Heart right ventricle (tissue), 16 donors: ENCODE results near the gene ABO. TPM values are rescaled to one million over a fixed set of nuclear protein-coding genes. Genes with fewer than 3 reads are reported as not detected.
"Not testable (repeated sequence)": the region's sequence is repeated elsewhere in the genome, so short reads cannot be mapped to it uniquely, and the experiment has no call there.

ENCODE experiments used
- ATAC-seq, 8 donors: fragments of 200-7000 bp; cut with Tn5 transposase; one replicate each; pipeline ENCODE4 v1.9.1; 2020; ENCODE audit warnings: mild to moderate bottlenecking in 8 of 8, moderate library complexity in 8 of 8, moderate number of reproducible peaks in 1 of 8
- DNase-seq, 2 donors: peaks; one replicate each; pipeline ENCODE4 v3.0.0-alpha.2; 2020
- H3K27ac ChIP-seq, 10 donors: fragments of 200-600 bp; sonication (generic) in 2 of 10; one replicate each; pipeline versions ENCODE4 v1.5.0 to v1.8.0; 2020 to 2022; ENCODE audit warnings: mild to moderate bottlenecking in 3 of 10
- H3K27me3 ChIP-seq, 7 donors: fragments of 200-600 bp; one replicate each; pipeline ENCODE4 v1.8.0; 2021 to 2022; ENCODE audit warnings: mild to moderate bottlenecking in 2 of 7
- H3K36me3 ChIP-seq, 9 donors: fragments of 200-600 bp; sonication (generic) in 1 of 9; one replicate each; pipeline versions ENCODE4 v1.5.0 to v1.8.0; 2020 to 2022; ENCODE audit warnings: mild to moderate bottlenecking in 2 of 9
- H3K4me1 ChIP-seq, 9 donors: fragments of 200-600 bp; sonication (generic) in 1 of 9; one replicate each; pipeline versions ENCODE4 v1.5.0 to v1.8.0; 2020 to 2022; ENCODE audit warnings: mild to moderate bottlenecking in 4 of 9
- H3K4me3 ChIP-seq, 10 donors: fragments of 200-600 bp; sonication (generic) in 2 of 10; one replicate each; pipeline versions ENCODE4 v1.5.0 to v1.8.0; 2020 to 2022; ENCODE audit warnings: mild to moderate bottlenecking in 7 of 10, moderate library complexity in 2 of 10
- H3K9me3 ChIP-seq, 11 donors: fragments of 200-600 bp in 10 of 11; sonication (generic) in 2 of 11; one replicate each; pipeline versions ENCODE4 v1.5.0 to v1.8.0; 2013 to 2022; ENCODE audit warnings: mild to moderate bottlenecking in 2 of 11, control low read depth in 1 of 11, moderate library complexity in 1 of 11
- WGBS, 2 donors: extraction: QIAGEN DNeasy Blood & Tissue Kit; methylation state at CpG; one replicate each; pipeline ENCODE4 v1.1.7; 2013; ENCODE audit warnings: inconsistent platforms in 1 of 2; 5-methylcytosine and 5-hydroxymethylcytosine counted together
- intact Hi-C, 10 donors: fragments of 100-400 bp; cut with DNase I; formaldehyde crosslinking; loops; one replicate each; pipeline versions ENCODE4 v1.11.1 to v1.14.2; 2022
- polyA plus RNA-seq, 2 donors: library from polyadenylated mRNA; stranded (reverse); fragments of 200-250 nt; gene quantifications; one replicate each; pipeline ENCODE4 v1.2.3, GENCODE V29; 2013
- total RNA-seq, 10 donors: library from RNA; stranded (reverse); fragmentation: NEBNext Ultra II Directional in 3 of 10; extraction: Animal tissue kit (Norgen Biotek cat#: 25700) in 3 of 10; gene quantifications; one replicate each; pipeline versions ENCODE4 v1.2.1 to v1.2.4, GENCODE V29; 2021 to 2023
- TF ChIP-seq, protein P1 (sequence below), 9 donors: fragments of 200-600 bp; sonication (generic) in 2 of 9; IDR thresholded peaks; one replicate each; pipeline versions ENCODE4 v1.5.0 to v1.8.0; 2021 to 2022; ENCODE audit warnings: antibody characterized with exemption in 9 of 9, mild to moderate bottlenecking in 5 of 9, moderate library complexity in 1 of 9
- donor health status: Arrhythmogenic right ventricular cardiomyopathy.
- donor health status: ischemic (EF 13 %, LVEDD 7.1; RV severe dilation, severe dysfunction).
- donor health status: healthy with polysubstance abuse.
- donor health status: DM: no; HTN: yes; CAD: no.
- donor health status: DM: no; HTN: no; CAD: no.
- donor health status: ischemic (EF 25% LVEDD 6.9; RV normal size, moderate dysfunction).
- donor health status: ischemic (EF 25% LVEDD 5.7; RV mildly dilated, moderate dysfunction).
- donor health status: healthy.
- donor health status: DM: yes; HTN: yes; CAD: no.
- donor health status: Ischemic cardiomyopathy.
- donor health status: ischemic (EF 35%, LVEDD 5.7; RV mildly dilated, moderate dysfunction).
- donor health status: nonischemic (EF 11% LVEDD 7.7; RV severe dilation, severe dysfunction).
- donor health status: DM: yes; HTN: yes; CAD: no.
- donor health status: PGD.
- donor health status: ischemic (EF 29% LVEDD 5.4; RV normal size, mild dysfunction).
- donor health status: nonischemic (EF 23%, LVEDD 6.1; RV moderate dilation, normal function).

The ABO gene
- total and polyA plus RNA-seq, 12 donors: 0.25 to 2.9 (median 1.6) TPM

- peaks cover 0 to 10% (median 0%) of the 10 kb centered on the region in 11 donors for H3K9me3 ChIP-seq
- WGBS, 2 donors: 82 to 86% methylated on average over 14 of the region's 14 CpGs
- no peaks in the 10 kb centered on the region for H3K36me3 ChIP-seq
- TF ChIP-seq, protein P1, sequence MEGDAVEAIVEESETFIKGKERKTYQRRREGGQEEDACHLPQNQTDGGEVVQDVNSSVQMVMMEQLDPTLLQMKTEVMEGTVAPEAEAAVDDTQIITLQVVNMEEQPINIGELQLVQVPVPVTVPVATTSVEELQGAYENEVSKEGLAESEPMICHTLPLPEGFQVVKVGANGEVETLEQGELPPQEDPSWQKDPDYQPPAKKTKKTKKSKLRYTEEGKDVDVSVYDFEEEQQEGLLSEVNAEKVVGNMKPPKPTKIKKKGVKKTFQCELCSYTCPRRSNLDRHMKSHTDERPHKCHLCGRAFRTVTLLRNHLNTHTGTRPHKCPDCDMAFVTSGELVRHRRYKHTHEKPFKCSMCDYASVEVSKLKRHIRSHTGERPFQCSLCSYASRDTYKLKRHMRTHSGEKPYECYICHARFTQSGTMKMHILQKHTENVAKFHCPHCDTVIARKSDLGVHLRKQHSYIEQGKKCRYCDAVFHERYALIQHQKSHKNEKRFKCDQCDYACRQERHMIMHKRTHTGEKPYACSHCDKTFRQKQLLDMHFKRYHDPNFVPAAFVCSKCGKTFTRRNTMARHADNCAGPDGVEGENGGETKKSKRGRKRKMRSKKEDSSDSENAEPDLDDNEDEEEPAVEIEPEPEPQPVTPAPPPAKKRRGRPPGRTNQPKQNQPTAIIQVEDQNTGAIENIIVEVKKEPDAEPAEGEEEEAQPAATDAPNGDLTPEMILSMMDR (IDR thresholded peaks at IDR 0.05): no peak
- H3K4me1 ChIP-seq: no peaks in the 10 kb centered on the region
- peaks cover 0 to 21% (median 0%) of the 10 kb centered on the region in 7 donors for H3K27me3 ChIP-seq
- H3K27ac ChIP-seq: no peak overlapping the region
- intact Hi-C loops: no loop called here
- DNase-seq (no peak), ATAC-seq (no peak)
- H3K4me3 ChIP-seq: no peak overlapping the region
These were observed 67.9 kb downstream of the ABO start for GRCh38 chr9:133207021-133207531.

- 78 to 85% methylated on average over 35 of the region's 35 CpGs for WGBS, 2 donors
- DNase-seq: no peak
- Histone ChIP-seq H3K9me3 (peaks cover 0 to 6% (median 0%) of the 10 kb centered on the region in 11 donors), H3K27me3 (peaks cover 0 to 27% (median 0%) of the 10 kb centered on the region in 7 donors), H3K27ac (no peak overlapping the region), H3K36me3 (no peaks in the 10 kb centered on the region), H3K4me3 (no peak overlapping the region), H3K4me1 (no peaks in the 10 kb centered on the region)
- ATAC-seq: no peak
- TF ChIP-seq, protein P1 (IDR thresholded peaks at IDR 0.05): no peak
- intact Hi-C loops: no loop called here
These were observed 68.7 kb downstream of the ABO start for GRCh38 chr9:133205996-133206931.

DNA sequence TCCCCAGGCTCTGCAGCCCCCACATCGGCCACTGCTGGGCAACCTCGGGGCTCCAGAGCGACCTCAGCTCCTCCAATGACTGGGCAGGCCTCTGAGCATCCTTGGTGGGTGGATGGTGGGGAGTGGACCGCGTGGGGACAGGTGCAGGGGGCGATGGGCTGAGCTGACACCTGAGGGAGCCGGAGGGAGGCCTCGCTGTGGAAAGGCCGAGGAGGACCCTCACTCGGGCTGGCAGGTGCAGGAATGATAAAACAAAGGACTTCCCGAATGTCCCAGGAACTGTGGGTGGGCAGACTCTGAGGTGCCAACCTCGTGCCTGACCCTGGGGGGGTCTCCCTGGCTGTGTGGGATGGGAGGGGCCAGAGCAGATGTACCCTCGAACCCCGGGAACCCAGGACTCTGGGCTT is 69.5 kb downstream of the ABO start:
- H3K27ac ChIP-seq, DNase-seq, H3K36me3 ChIP-seq, ATAC-seq, H3K4me3 ChIP-seq, intact Hi-C loops, H3K4me1 ChIP-seq, H3K9me3 ChIP-seq: not testable (repeated sequence)
- peaks cover 0 to 31% (median 4%) of the 10 kb centered on the region in 7 donors for H3K27me3 ChIP-seq
- WGBS, 2 donors: 70 to 73% methylated on average over 14 of the region's 14 CpGs

Other genes starting within 250 kb of the ABO start
- 10 to 100 TPM; 29.4 to 44.4 (median 35.2) TPM for gene GTF3C5, start 244.2 kb downstream of the ABO start, total RNA-seq
- 10 to 100 TPM; 41.5 to 79.1 TPM for gene GTF3C5, start 244.2 kb downstream of the ABO start, polyA plus RNA-seq
- 10 to 100 TPM in 1 of 10 donors, 1 to 10 TPM in 9; 1.9 to 10.1 (median 2.8) TPM for gene CEL, start 213.2 kb downstream of the ABO start, total RNA-seq
- gene CEL, start 213.2 kb downstream of the ABO start, polyA plus RNA-seq: 1 to 10 TPM; 1.5 to 3.2 TPM
- gene RALGDS, start 154.0 kb downstream of the ABO start, total RNA-seq: 10 to 100 TPM; 21.4 to 45.1 (median 28.1) TPM
- 10 to 100 TPM; 15.6 to 40.5 TPM for gene RALGDS, start 154.0 kb downstream of the ABO start, polyA plus RNA-seq
- gene GBGT1, start 111.3 kb downstream of the ABO start, total RNA-seq: 10 to 100 TPM in 3 of 10 donors, 1 to 10 TPM in 7; 2.5 to 14.7 (median 6.2) TPM
- 10 to 100 TPM in 1 of 2 donors, 1 to 10 TPM in 1; 5.5 to 10.5 TPM for gene GBGT1, start 111.3 kb downstream of the ABO start, polyA plus RNA-seq
- gene OBP2B, start 66.0 kb downstream of the ABO start, total RNA-seq: under 1 TPM in 1 of 10 donors, not detected in 9; 0.75 TPM
- not detected for gene OBP2B, start 66.0 kb downstream of the ABO start, polyA plus RNA-seq
- 10 to 100 TPM in 7 of 10 donors, 1 to 10 TPM in 3; 9.1 to 14.2 (median 11.3) TPM for gene SURF6, start 61.0 kb upstream of the ABO start, total RNA-seq
- gene SURF6, start 61.0 kb upstream of the ABO start, polyA plus RNA-seq: 10 to 100 TPM; 13.3 to 14.8 TPM
- 10 to 100 TPM; 11.9 to 21.1 (median 17.4) TPM for gene MED22, start 72.9 kb upstream of the ABO start, total RNA-seq
- 10 to 100 TPM; 10.2 to 23.6 TPM for gene MED22, start 72.9 kb upstream of the ABO start, polyA plus RNA-seq
- 1,000 to 10,000 TPM in 3 of 10 donors, 100 to 1,000 TPM in 7; 859 to 1,268 (median 927) TPM for gene RPL7A, start 73.0 kb upstream of the ABO start, total RNA-seq
- gene RPL7A, start 73.0 kb upstream of the ABO start, polyA plus RNA-seq: 1,000 to 10,000 TPM in 1 of 2 donors, 100 to 1,000 TPM in 1; 903 to 3,182 TPM
- 10 to 100 TPM; 41.7 to 75.0 (median 58.2) TPM for gene SURF1, start 81.3 kb upstream of the ABO start, total RNA-seq
- 10 to 100 TPM; 83.9 to 85.4 TPM for gene SURF1, start 81.3 kb upstream of the ABO start, polyA plus RNA-seq
- gene SURF2, start 81.3 kb upstream of the ABO start, total RNA-seq: 10 to 100 TPM in 9 of 10 donors, 1 to 10 TPM in 1; 9.7 to 16.0 (median 14.1) TPM
- 10 to 100 TPM; 31.5 to 44.8 TPM for gene SURF2, start 81.3 kb upstream of the ABO start, polyA plus RNA-seq
- gene SURF4, start 100.9 kb upstream of the ABO start, total RNA-seq: 100 to 1,000 TPM in 1 of 10 donors, 10 to 100 TPM in 9; 56.1 to 104 (median 64.2) TPM
- gene SURF4, start 100.9 kb upstream of the ABO start, polyA plus RNA-seq: 100 to 1,000 TPM in 1 of 2 donors, 10 to 100 TPM in 1; 21.5 to 113 TPM
- gene STKLD1, start 101.2 kb upstream of the ABO start, total RNA-seq: 1 to 10 TPM in 3 of 10 donors, under 1 TPM in 5, not detected in 2; 0.20 to 1.7 (median 0.68) TPM
- gene STKLD1, start 101.2 kb upstream of the ABO start, polyA plus RNA-seq: 1 to 10 TPM in 1 of 2 donors, under 1 TPM in 1; 0.17 to 1.5 TPM
- 10 to 100 TPM in 8 of 10 donors, 1 to 10 TPM in 2; 9.3 to 20.8 (median 10.9) TPM for gene REXO4, start 142.8 kb upstream of the ABO start, total RNA-seq
- 10 to 100 TPM; 11.8 to 19.1 TPM for gene REXO4, start 142.8 kb upstream of the ABO start, polyA plus RNA-seq
- 1 to 10 TPM; 2.2 to 4.8 (median 3.5) TPM for gene ADAMTS13, start 147.2 kb upstream of the ABO start, total RNA-seq
- 10 to 100 TPM in 1 of 2 donors, 1 to 10 TPM in 1; 1.5 to 17.8 TPM for gene ADAMTS13, start 147.2 kb upstream of the ABO start, polyA plus RNA-seq
- gene CACFD1, start 184.8 kb upstream of the ABO start, total RNA-seq: 10 to 100 TPM in 9 of 10 donors, 1 to 10 TPM in 1; 8.8 to 12.6 (median 10.8) TPM
- 10 to 100 TPM; 10.0 to 17.3 TPM for gene CACFD1, start 184.8 kb upstream of the ABO start, polyA plus RNA-seq
- 1 to 10 TPM; 1.3 to 7.0 (median 2.2) TPM for gene SLC2A6, start 203.9 kb upstream of the ABO start, total RNA-seq
- gene SLC2A6, start 203.9 kb upstream of the ABO start, polyA plus RNA-seq: 1 to 10 TPM; 4.9 to 5.6 TPM
- not detected for gene MYMK, start 249.8 kb upstream of the ABO start, total RNA-seq
- not detected for gene MYMK, start 249.8 kb upstream of the ABO start, polyA plus RNA-seq